B cell (primary cell): ENCODE data around the gene AP1S3. TPM values are rescaled to one million over a fixed set of nuclear protein-coding genes. Genes with fewer than 3 reads are reported as not detected.

Experiments used
- ATAC-seq: fragments of 200-7000 bp; cut with Tn5 transposase; one replicate; pipeline ENCODE4 v1.10.0; 2021; ENCODE audit warnings: low read depth, mild to moderate bottlenecking, moderate number of reproducible peaks, moderate library complexity
- CTCF ChIA-PET: fragments of 350-600 bp; sonication (Branson Sonifier 250); formaldehyde crosslinking; loops from one replicate; lab custom pipeline; 2021; ENCODE audit warnings: antibody characterized with exemption, inconsistent platforms; lab: Charles Lee
- POLR2A ChIA-PET: fragments of 350-600 bp; sonication (Branson Sonifier 250); formaldehyde crosslinking; loops from one replicate; lab custom pipeline; 2021; ENCODE audit warnings: antibody characterized with exemption; lab: Charles Lee
- DNase-seq: peaks from one replicate; pipeline ENCODE4 v3.0.0; 2013
- H2AFZ ChIP-seq: 2 replicates; pipeline ENCODE4 v1.6.1; 2012; ENCODE audit warnings: mild to moderate bottlenecking, low read depth, low read length; ENCODE audit not compliant: insufficient read depth, poor library complexity, severe bottlenecking
- H3K27ac ChIP-seq, 2 donors: 1 replicate in 1 of 2; 2 replicates in 1 of 2; pipeline ENCODE4 v1.5.1; 2012 to 2013; ENCODE audit warnings: low read length in 2 of 2, mild to moderate bottlenecking in 2 of 2, moderate library complexity in 1 of 2
- H3K27me3 ChIP-seq, 4 experiments: fragments of 200-600 bp in 1 of 4; sonication (generic) in 1 of 4; replicated peaks in 1 of 4; 1 replicate in 2 of 4; 2 replicates in 2 of 4; pipeline versions ENCODE4 v1.6.1 to v1.7.0; 2013 to 2016; ENCODE audit warnings: low read length in 3 of 4, mild to moderate bottlenecking in 2 of 4, mixed read lengths in 1 of 4, moderate library complexity in 1 of 4; ENCODE audit not compliant: insufficient read depth in 4 of 4, control insufficient read depth in 3 of 4; ENCODE audit errors: control extremely low read depth in 1 of 4
- H3K36me3 ChIP-seq, 2 experiments: replicated peaks in 1 of 2; 1 replicate in 1 of 2; 2 replicates in 1 of 2; pipeline versions ENCODE4 v1.6.1 to v1.7.1; 2013; ENCODE audit warnings: low read length in 1 of 2; ENCODE audit not compliant: insufficient read depth in 2 of 2, control insufficient read depth in 1 of 2; ENCODE audit errors: control extremely low read depth in 1 of 2, extremely low read depth in 1 of 2
- H3K4me1 ChIP-seq, 2 donors: fragments of 200-600 bp in 1 of 2; sonication (generic) in 1 of 2; 1 replicate in 1 of 2; 2 replicates in 1 of 2; pipeline versions ENCODE4 v1.5.1 to v1.6.1; 2013 to 2017; ENCODE audit warnings: low read length in 2 of 2; ENCODE audit not compliant: control insufficient read depth in 2 of 2, insufficient read depth in 2 of 2
- H3K4me2 ChIP-seq: replicated peaks from 2 replicates; pipeline ENCODE3; 2012; ENCODE audit warnings: mild to moderate bottlenecking, low read depth, low read length; ENCODE audit not compliant: poor library complexity, severe bottlenecking
- H3K4me3 ChIP-seq, 5 experiments: fragments of 200-600 bp in 1 of 5; sonication (generic) in 1 of 5; 1 replicate in 3 of 5; 2 replicates in 2 of 5; pipeline versions ENCODE4 v1.5.1 to v1.7.0; 2011 to 2016; ENCODE audit warnings: low read length in 4 of 5, mild to moderate bottlenecking in 4 of 5, low read depth in 2 of 5, control low read depth in 1 of 5, moderate library complexity in 1 of 5; ENCODE audit not compliant: insufficient read depth in 1 of 5; ENCODE audit errors: control extremely low read depth in 1 of 5, extremely low read depth in 1 of 5
- H3K79me2 ChIP-seq: fragments of 200-600 bp; sonication (generic); one replicate; pipeline ENCODE4 v1.6.0; 2016; ENCODE audit warnings: low read length; ENCODE audit not compliant: control insufficient read depth, insufficient read depth
- H3K9ac ChIP-seq: fragments of 200-600 bp; sonication (generic); 2 replicates; pipeline ENCODE4 v1.6.1; 2017; ENCODE audit warnings: mild to moderate bottlenecking, low read length, moderate library complexity
- H3K9me3 ChIP-seq, 3 donors: one replicate each; pipeline versions ENCODE4 v1.6.1 to v1.7.1; 2013; ENCODE audit warnings: low read length in 2 of 3; ENCODE audit not compliant: control insufficient read depth in 2 of 3, insufficient read depth in 1 of 3; ENCODE audit errors: control extremely low read depth in 1 of 3
- H4K20me1 ChIP-seq: 2 replicates; pipeline ENCODE4 v1.6.0; 2012; ENCODE audit warnings: mild to moderate bottlenecking, low read length; ENCODE audit not compliant: insufficient read depth, control insufficient read depth, poor library complexity, severe bottlenecking
- H3K27ac Mint-ChIP-seq: one replicate; pipeline ENCODE4 v1.8.0; 2021; ENCODE audit warnings: mixed read lengths
- H3K27me3 Mint-ChIP-seq: one replicate; pipeline ENCODE4 v1.8.0; 2021; ENCODE audit warnings: mixed read lengths
- H3K4me1 Mint-ChIP-seq: one replicate; pipeline ENCODE4 v1.8.0; 2021; ENCODE audit warnings: mixed read lengths
- H3K4me3 Mint-ChIP-seq: one replicate; pipeline ENCODE4 v1.8.0; 2021; ENCODE audit warnings: mixed read lengths
- H3K9me3 Mint-ChIP-seq: one replicate; pipeline ENCODE4 v1.8.0; 2022; ENCODE audit warnings: mixed read lengths; ENCODE audit not compliant: insufficient read depth
- EZH2 ChIP-seq: IDR thresholded peaks from 2 replicates; pipeline ENCODE4 v1.6.1; 2012; ENCODE audit warnings: borderline replicate concordance, low read depth, mild to moderate bottlenecking, moderate library complexity, low read length; ENCODE audit not compliant: insufficient read depth, poor library complexity, severe bottlenecking
- WGBS: methylation state at CpG from one replicate; pipeline ENCODE4 v1.1.5; 2013; ENCODE audit warnings: missing lambda C conversion rate; ENCODE audit not compliant: insufficient coverage; 5-methylcytosine and 5-hydroxymethylcytosine counted together
- intact Hi-C: fragments of 100-400 bp; cut with micrococcal nuclease; formaldehyde crosslinking; loops from one replicate; pipeline ENCODE4 v1.10.0; 2022
- polyA plus RNA-seq: library from polyadenylated mRNA; depleted of rRNA; stranded (reverse); fragments of >200 nt; gene quantifications from 2 replicates; pipeline ENCODE4 v1.2.3, GENCODE V29; 2012
- total RNA-seq, 2 donors: library from RNA; stranded (reverse); fragments of 120-200 nt in 1 of 2; gene quantifications; 1 replicate in 1 of 2; 2 replicates in 1 of 2; pipeline versions ENCODE4 v1.2.3 to v1.2.4, GENCODE V29; 2013 to 2022
- TF ChIP-seq, protein P1 (sequence below): fragments of 200-600 bp; IDR thresholded peaks from one replicate; pipeline ENCODE4 v1.8.0; 2022; ENCODE audit warnings: antibody characterized with exemption, mild to moderate bottlenecking

AP1S3 gene
- total and polyA plus RNA-seq, 2 donors (not counting 1 experiment from before 2014, with no cell fraction given): 7.2 to 41.4 TPM

DNA sequence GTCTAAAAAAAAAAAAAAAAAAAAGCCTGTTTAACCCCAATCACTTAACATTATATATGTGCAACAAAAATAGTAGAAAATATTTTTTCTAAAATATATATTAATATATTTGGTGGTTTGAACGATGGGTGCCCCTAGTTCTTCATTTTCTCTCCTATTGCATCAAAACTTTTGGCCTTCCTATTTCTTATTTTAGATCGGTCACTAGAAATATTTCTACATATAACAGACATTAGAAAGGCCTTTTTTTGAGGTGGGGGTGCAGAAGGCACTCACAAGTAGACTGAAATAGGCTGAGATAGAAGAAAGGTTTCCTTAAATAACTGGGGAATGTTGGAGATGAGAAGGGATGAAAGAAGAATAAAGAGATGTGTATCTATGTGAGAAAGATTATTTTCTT is 49.3 kb upstream of the AP1S3 start:
- Histone ChIP-seq H3K4me3 (no peak overlapping the region), H3K4me1 (peaks cover 11 to 17% of the 10 kb centered on the region in 2 donors), H3K9ac (no peak overlapping the region), H3K36me3 (peaks cover 6 to 38% of the 10 kb centered on the region in 2 experiments), H3K27me3 (no peaks in the 10 kb centered on the region), H2AFZ (no peak overlapping the region), H3K9me3 (no peaks in the 10 kb centered on the region), H3K27ac (no peak overlapping the region), H3K79me2 (peaks cover 3% of the 10 kb centered on the region), H4K20me1 (no peaks in the 10 kb centered on the region), H3K4me2 (no peak overlapping the region)
- intact Hi-C loops: no loop called here
- no peaks in the 10 kb centered on the region for H3K9me3 Mint-ChIP-seq
- ATAC-seq (no peak), DNase-seq (no peak)
- CTCF ChIA-PET: no interaction called here
- TF ChIP-seq, protein P1, sequence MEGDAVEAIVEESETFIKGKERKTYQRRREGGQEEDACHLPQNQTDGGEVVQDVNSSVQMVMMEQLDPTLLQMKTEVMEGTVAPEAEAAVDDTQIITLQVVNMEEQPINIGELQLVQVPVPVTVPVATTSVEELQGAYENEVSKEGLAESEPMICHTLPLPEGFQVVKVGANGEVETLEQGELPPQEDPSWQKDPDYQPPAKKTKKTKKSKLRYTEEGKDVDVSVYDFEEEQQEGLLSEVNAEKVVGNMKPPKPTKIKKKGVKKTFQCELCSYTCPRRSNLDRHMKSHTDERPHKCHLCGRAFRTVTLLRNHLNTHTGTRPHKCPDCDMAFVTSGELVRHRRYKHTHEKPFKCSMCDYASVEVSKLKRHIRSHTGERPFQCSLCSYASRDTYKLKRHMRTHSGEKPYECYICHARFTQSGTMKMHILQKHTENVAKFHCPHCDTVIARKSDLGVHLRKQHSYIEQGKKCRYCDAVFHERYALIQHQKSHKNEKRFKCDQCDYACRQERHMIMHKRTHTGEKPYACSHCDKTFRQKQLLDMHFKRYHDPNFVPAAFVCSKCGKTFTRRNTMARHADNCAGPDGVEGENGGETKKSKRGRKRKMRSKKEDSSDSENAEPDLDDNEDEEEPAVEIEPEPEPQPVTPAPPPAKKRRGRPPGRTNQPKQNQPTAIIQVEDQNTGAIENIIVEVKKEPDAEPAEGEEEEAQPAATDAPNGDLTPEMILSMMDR: no peak
- peak overlapping the region; percentile 73 for H3K27ac Mint-ChIP-seq
- H3K27me3 Mint-ChIP-seq: no peaks in the 10 kb centered on the region
- POLR2A ChIA-PET: no interaction called here
- H3K4me3 Mint-ChIP-seq: no peak overlapping the region
- peaks cover 35% of the 10 kb centered on the region for H3K4me1 Mint-ChIP-seq
- no CpG with 5 or more reads among the region's 2 CpGs for WGBS

DNA sequence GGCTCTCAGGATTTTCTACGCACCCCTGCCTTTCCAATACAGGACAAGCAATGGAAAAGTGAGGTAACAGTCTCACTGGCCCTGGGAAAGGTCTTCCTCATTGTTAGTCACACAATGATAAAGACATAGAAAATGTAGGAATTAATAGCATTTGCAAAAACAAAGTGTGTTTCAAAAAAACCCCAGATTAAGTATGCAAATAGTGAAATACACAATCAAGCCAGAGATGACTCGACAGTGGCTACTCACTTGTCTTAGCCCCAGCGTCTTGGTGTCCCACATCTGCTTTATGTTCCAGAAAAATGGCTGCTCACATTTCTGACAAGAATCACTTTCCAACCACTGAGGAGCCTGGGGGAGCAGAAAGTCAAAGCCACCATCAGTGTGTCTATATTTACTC is 47.0 kb upstream of the AP1S3 start:
- H3K4me1 ChIP-seq: peaks cover 0 to 4% of the 10 kb centered on the region in 2 donors
- intact Hi-C loops: loop anchor here (2.0 kb wide), 1 partner anchor 14 kb away; no protein-coding TSS in a partner anchor
- no peak overlapping the region for H3K4me3 ChIP-seq
- no peak overlapping the region for H3K9ac ChIP-seq
- peak overlapping the region; percentile 32 for H3K27ac Mint-ChIP-seq
- POLR2A ChIA-PET: no interaction called here
- H3K79me2 ChIP-seq: peaks cover 3% of the 10 kb centered on the region
- 53% methylated on average over 2 of the region's 3 CpGs for WGBS
- no peaks in the 10 kb centered on the region for H3K27me3 ChIP-seq
- H2AFZ ChIP-seq: no peak overlapping the region
- TF ChIP-seq, protein P1: no peak
- TF ChIP-seq EZH2: no peak
- ATAC-seq (no peak), DNase-seq (no peak)
- no peak overlapping the region for H3K4me2 ChIP-seq
- H3K9me3 ChIP-seq: no peaks in the 10 kb centered on the region
- H3K4me3 Mint-ChIP-seq: no peak overlapping the region
- peaks cover 6 to 48% of the 10 kb centered on the region in 2 experiments for H3K36me3 ChIP-seq
- no peaks in the 10 kb centered on the region for H3K9me3 Mint-ChIP-seq
- no peak overlapping the region for H3K27ac ChIP-seq
- CTCF ChIA-PET: no interaction called here
- peaks cover 26% of the 10 kb centered on the region for H3K4me1 Mint-ChIP-seq
- no peaks in the 10 kb centered on the region for H4K20me1 ChIP-seq
- H3K27me3 Mint-ChIP-seq: no peaks in the 10 kb centered on the region
